BLaER1 treated with 17β-estradiol and CSF1 and Interleukin-3, amounts not matched to agents 10 nM and 100 nM (cell line): ENCODE measurements around the gene FOXO6.

Experiments used
- H3K27ac ChIP-seq, 11 experiments: shearing (Covaris generic); formaldehyde crosslinking; 2 replicates each; pipeline ENCODE4 v1.8.1; 2022
- H3K27me3 ChIP-seq, 11 experiments: shearing (Covaris generic); formaldehyde crosslinking; 2 replicates each; pipeline ENCODE4 v1.8.1; 2022
- H3K36me3 ChIP-seq, 11 experiments: shearing (Covaris generic); formaldehyde crosslinking; 2 replicates each; pipeline ENCODE4 v1.8.1; 2022
- H3K4me1 ChIP-seq, 10 experiments: shearing (Covaris generic); formaldehyde crosslinking; 2 replicates each; pipeline ENCODE4 v1.8.1; 2022
- H3K4me2 ChIP-seq, 11 experiments: shearing (Covaris generic); formaldehyde crosslinking; 2 replicates each; pipeline ENCODE4 v1.8.1; 2022
- H3K4me3 ChIP-seq, 10 experiments: shearing (Covaris generic); formaldehyde crosslinking; 2 replicates each; pipeline ENCODE4 v1.8.1; 2022
- H3K9ac ChIP-seq, 11 experiments: shearing (Covaris generic); formaldehyde crosslinking; 2 replicates each; pipeline ENCODE4 v1.8.1; 2022
- H3K9me3 ChIP-seq, 11 experiments: shearing (Covaris generic); formaldehyde crosslinking; replicated peaks in 1 of 11; 2 replicates each; pipeline ENCODE4 v1.8.1; 2022
- H4K20me1 ChIP-seq, 11 experiments: shearing (Covaris generic); formaldehyde crosslinking; 2 replicates each; pipeline ENCODE4 v1.8.1; 2022
- Cebpa-rat ChIP-seq, 11 experiments: shearing (Covaris generic); IDR thresholded peaks; 2 replicates each; pipeline ENCODE4 v1.8.1; 2022

FOXO6 gene

GRCh38 chr1:41370756-41371420, 9.7 kb downstream of the FOXO6 start:
- H3K27me3 ChIP-seq, result peaks cover 0 to 21% (median 0%) of the 10 kb centered on the region in 11 experiments; a peak in 5 of 22 replicates
- peak overlapping the region in 6 of 11 experiments; percentile 43 to 72 (median 59); a peak in 10 of 22 replicates for H3K9ac ChIP-seq
- peaks cover 0 to 4% (median 0%) of the 10 kb centered on the region in 11 experiments; a peak in 1 of 22 replicates for H3K36me3 ChIP-seq
- TF ChIP-seq Cebpa-rat (IDR thresholded peaks at IDR 0.05), result no peak
- H3K9me3 ChIP-seq, result no peaks in the 10 kb centered on the region
- peaks cover 0 to 17% (median 0%) of the 10 kb centered on the region in 11 experiments; a peak in 4 of 22 replicates for H4K20me1 ChIP-seq
- H3K27ac ChIP-seq, result peak overlapping the region in 8 of 11 experiments; percentile 60 to 76 (median 70); a peak in 16 of 22 replicates
- peak overlapping the region; percentile 72 to 94 (median 90) for H3K4me2 ChIP-seq
- H3K4me1 ChIP-seq, result peaks cover 47 to 98% (median 94%) of the 10 kb centered on the region in 10 experiments
- H3K4me3 ChIP-seq, result no peak overlapping the region

DNA sequence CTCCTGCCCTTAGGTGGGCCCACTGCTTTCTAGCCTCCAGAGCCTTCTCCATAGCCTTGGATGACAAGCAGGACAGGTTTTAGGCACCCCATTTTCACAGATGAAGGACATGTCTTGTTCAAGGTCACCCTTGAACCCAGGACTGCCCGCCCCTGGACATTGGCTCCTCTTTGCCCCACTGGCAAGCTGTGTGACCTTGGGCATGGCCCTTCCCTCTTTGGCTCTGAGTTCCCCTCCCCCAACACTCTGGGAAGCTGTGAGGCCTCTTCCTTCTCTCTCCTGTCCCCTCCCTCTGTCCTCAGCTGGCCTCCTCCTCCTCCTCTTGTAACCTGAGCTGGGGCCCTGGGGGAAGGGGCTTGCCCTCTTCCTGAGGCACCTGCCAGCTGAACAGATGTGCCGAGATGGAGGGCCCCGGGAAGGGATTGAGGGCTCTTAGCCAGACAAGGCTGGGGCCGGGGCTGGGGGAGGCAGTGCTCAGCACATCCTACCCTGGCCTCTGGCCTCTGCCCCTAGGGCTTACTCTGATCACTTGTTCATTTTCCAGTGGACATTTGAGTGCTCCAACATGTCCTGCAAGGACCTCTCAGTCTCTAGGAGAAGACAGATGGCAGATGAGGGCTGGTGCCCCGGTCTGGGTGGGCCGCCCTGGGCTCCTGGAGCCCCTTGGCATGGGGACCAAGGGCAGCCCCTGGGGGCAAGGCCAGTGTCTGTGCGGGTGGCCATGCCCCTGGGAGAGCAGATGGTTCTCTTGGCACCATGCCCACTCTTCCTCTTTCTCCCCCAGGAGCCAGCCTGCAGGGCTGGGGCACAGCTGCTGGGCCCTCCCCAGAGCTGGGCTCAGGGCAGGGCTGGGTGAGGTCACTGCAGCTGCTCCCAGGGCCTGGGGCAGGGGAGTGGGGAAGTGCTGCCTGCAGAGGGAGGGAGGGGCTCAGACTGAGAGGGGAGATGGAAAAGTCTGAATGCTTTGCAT, 10.7 kb downstream of the FOXO6 start:
- Histone ChIP-seq H3K36me3 (peaks cover 0 to 4% (median 0%) of the 10 kb centered on the region in 11 experiments; a peak in 1 of 22 replicates), H3K4me3 (peak overlapping the region in 2 of 10 experiments; percentile 14 to 46; a peak in 1 of 20 replicates), H3K4me2 (peak overlapping the region; percentile 72 to 94 (median 90)), H3K9ac (peak overlapping the region in 9 of 11 experiments; percentile 32 to 72 (median 52); a peak in 15 of 22 replicates), H4K20me1 (peaks cover 0 to 17% (median under 1%) of the 10 kb centered on the region in 11 experiments; a peak in 5 of 22 replicates), H3K4me1 (peaks cover 40 to 100% (median 96%) of the 10 kb centered on the region in 10 experiments), H3K9me3 (no peaks in the 10 kb centered on the region), H3K27me3 (peaks cover 0 to 14% (median 0%) of the 10 kb centered on the region in 11 experiments; a peak in 5 of 22 replicates), H3K27ac (peak overlapping the region in 10 of 11 experiments; percentile 38 to 76 (median 66); a peak in 20 of 22 replicates)
- no peak for TF ChIP-seq Cebpa-rat (IDR thresholded peaks at IDR 0.05)

DNA sequence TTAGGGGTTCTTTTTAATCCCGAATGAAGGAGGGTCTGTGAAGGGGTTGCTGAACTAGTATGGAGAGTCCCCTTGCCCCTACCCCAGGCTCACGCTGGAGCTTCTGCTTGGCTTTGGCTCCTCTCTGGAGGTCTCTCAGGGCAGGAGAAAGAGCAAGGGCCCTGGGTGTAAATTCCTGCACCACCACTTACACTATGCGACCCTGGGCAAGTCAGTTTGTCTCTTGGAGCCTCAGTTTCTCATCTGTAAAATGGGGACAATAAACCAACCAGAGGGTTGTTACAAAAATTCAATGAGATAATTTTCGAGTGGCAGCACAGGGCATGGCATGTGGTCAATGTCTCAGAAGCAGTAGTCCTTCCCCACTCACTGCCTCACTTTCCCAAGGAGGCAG, 11.4 kb downstream of the FOXO6 start:
- peak overlapping the region in 8 of 11 experiments; percentile 4 to 76 (median 62); a peak in 9 of 22 replicates for H3K27ac ChIP-seq
- no peak overlapping the region for H3K4me3 ChIP-seq

DNA sequence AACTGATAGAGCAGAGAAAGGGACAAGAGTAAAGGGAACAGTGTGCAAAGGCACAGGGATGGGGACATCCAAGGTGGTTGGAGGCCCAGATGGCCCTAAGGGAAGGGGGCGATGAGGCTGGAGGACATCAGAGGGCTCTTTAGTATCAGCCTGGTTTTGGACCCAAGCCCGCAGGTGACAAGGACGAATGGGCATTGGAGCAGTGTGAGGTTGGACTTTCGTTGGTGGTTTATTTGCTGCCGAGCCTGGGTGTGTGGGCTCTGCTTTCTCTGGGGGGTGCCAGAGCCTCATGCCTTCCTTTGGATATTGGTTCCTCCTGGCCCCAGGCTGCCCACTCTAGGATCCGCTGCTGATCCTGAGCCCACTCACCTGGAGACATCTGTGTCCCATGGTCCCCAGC, 12.1 kb downstream of the FOXO6 start:
- Histone ChIP-seq H3K9me3 (no peaks in the 10 kb centered on the region), H3K36me3 (peaks cover 0 to 4% (median 0%) of the 10 kb centered on the region in 11 experiments; a peak in 1 of 22 replicates), H3K4me3 (no peak overlapping the region), H3K4me1 (peaks cover 36 to 100% (median 95%) of the 10 kb centered on the region in 10 experiments), H4K20me1 (peaks cover 0 to 22% (median 7%) of the 10 kb centered on the region in 11 experiments; a peak in 9 of 22 replicates), H3K27ac (peak overlapping the region in 3 of 11 experiments; percentile 4 to 76 (median 76); a peak in 4 of 22 replicates), H3K4me2 (peak overlapping the region; percentile 72 to 94 (median 90); a peak in 19 of 22 replicates), H3K27me3 (peaks cover 0 to 11% (median 0%) of the 10 kb centered on the region in 11 experiments; a peak in 3 of 22 replicates), H3K9ac (peak overlapping the region in 2 of 11 experiments; percentile 19 to 64; a peak in 4 of 22 replicates)
- no peak for TF ChIP-seq Cebpa-rat (IDR thresholded peaks at IDR 0.05)

More for the DNA sequence above, 11.4 kb downstream of the FOXO6 start:
- peak overlapping the region; percentile 72 to 94 (median 90) for H3K4me2 ChIP-seq
- no peak for TF ChIP-seq Cebpa-rat (IDR thresholded peaks at IDR 0.05)
- H3K36me3 ChIP-seq, result peaks cover 0 to 4% (median 0%) of the 10 kb centered on the region in 11 experiments; a peak in 1 of 22 replicates
- peaks cover 0 to 17% (median 5%) of the 10 kb centered on the region in 11 experiments; a peak in 8 of 22 replicates for H4K20me1 ChIP-seq
- H3K9me3 ChIP-seq, result no peaks in the 10 kb centered on the region
- peaks cover 36 to 100% (median 96%) of the 10 kb centered on the region in 10 experiments for H3K4me1 ChIP-seq
- H3K9ac ChIP-seq, result peak overlapping the region in 4 of 11 experiments; percentile 19 to 64 (median 59); a peak in 5 of 22 replicates
- H3K27me3 ChIP-seq, result peaks cover 0 to 7% (median 0%) of the 10 kb centered on the region in 11 experiments; a peak in 3 of 22 replicates

GRCh38 chr1:41374711-41375110, 13.5 kb downstream of the FOXO6 start:
- Histone ChIP-seq H3K36me3 (peaks cover 0 to 4% (median 0%) of the 10 kb centered on the region in 11 experiments; a peak in 1 of 22 replicates), H4K20me1 (peaks cover 0 to 32% (median 7%) of the 10 kb centered on the region in 11 experiments; a peak in 9 of 22 replicates)
- TF ChIP-seq Cebpa-rat (IDR thresholded peaks at IDR 0.05), result no peak

GRCh38 chr1:41377397-41377796, 16.2 kb downstream of the FOXO6 start:
- TF ChIP-seq Cebpa-rat (IDR thresholded peaks at IDR 0.05), result no peak
- H3K9ac ChIP-seq, result peak overlapping the region in 4 of 11 experiments; percentile 4 to 47 (median 9); a peak in 5 of 22 replicates
- H3K27me3 ChIP-seq, result peaks cover 24 to 40% (median 27%) of the 10 kb centered on the region in 11 experiments
- peaks cover 0 to 4% (median 0%) of the 10 kb centered on the region in 11 experiments; a peak in 1 of 22 replicates for H3K36me3 ChIP-seq
- H3K4me1 ChIP-seq, result peaks cover 40 to 100% (median 96%) of the 10 kb centered on the region in 10 experiments
- H3K4me3 ChIP-seq, result no peak overlapping the region
- no peaks in the 10 kb centered on the region for H3K9me3 ChIP-seq
- peaks cover 0 to 54% (median 28%) of the 10 kb centered on the region in 11 experiments; a peak in 13 of 22 replicates for H4K20me1 ChIP-seq
- peak overlapping the region in 8 of 11 experiments; percentile 60 to 95 (median 87); a peak in 17 of 22 replicates for H3K4me2 ChIP-seq
- H3K27ac ChIP-seq, result no peak overlapping the region; a peak in 1 of 22 replicates

More at GRCh38 chr1:41374711-41375110, 13.5 kb downstream of the FOXO6 start:
- H3K27me3 ChIP-seq, result peaks cover 0 to 14% (median under 1%) of the 10 kb centered on the region in 11 experiments; a peak in 10 of 22 replicates
- no peak overlapping the region for H3K9ac ChIP-seq
- H3K27ac ChIP-seq, result no peak overlapping the region
- H3K4me1 ChIP-seq, result peaks cover 36 to 100% (median 95%) of the 10 kb centered on the region in 10 experiments
- peak overlapping the region in 8 of 11 experiments; percentile 7 to 94 (median 88); a peak in 8 of 22 replicates for H3K4me2 ChIP-seq
- no peak overlapping the region for H3K4me3 ChIP-seq
- H3K9me3 ChIP-seq, result no peaks in the 10 kb centered on the region

- peak overlapping the region in 8 of 11 experiments; percentile 21 to 95 (median 87); a peak in 14 of 22 replicates for H3K4me2 ChIP-seq
- H4K20me1 ChIP-seq, result peaks cover 0 to 62% (median 29%) of the 10 kb centered on the region in 11 experiments; a peak in 13 of 22 replicates
- H3K36me3 ChIP-seq, result peaks cover 0 to 4% (median 0%) of the 10 kb centered on the region in 11 experiments; a peak in 1 of 22 replicates
- H3K27me3 ChIP-seq, result peaks cover 32 to 49% (median 36%) of the 10 kb centered on the region in 11 experiments
- no peak overlapping the region for H3K4me3 ChIP-seq
- peaks cover 37 to 99% (median 95%) of the 10 kb centered on the region in 10 experiments for H3K4me1 ChIP-seq
- TF ChIP-seq Cebpa-rat (IDR thresholded peaks at IDR 0.05), result no peak
- no peaks in the 10 kb centered on the region for H3K9me3 ChIP-seq
- H3K9ac ChIP-seq, result 0 out of 22 replicates have a peak overlapping the region, but pooled peaks of 1 of the 11 experiments have one; percentile 6
- 0 out of 22 replicates have a peak overlapping the region, but pooled peaks of 1 of the 11 experiments have one; percentile 17 for H3K27ac ChIP-seq
Observed at GRCh38 chr1:41378222-41378621, 17.0 kb downstream of the FOXO6 start.
